Esophagus muscularis mucosa (tissue), 4 donors: ENCODE results near the gene PPARD. TPM values are rescaled to one million over a fixed set of nuclear protein-coding genes. Genes with fewer than 3 reads are reported as not detected.

Source experiments
- DNase-seq: peaks from one replicate; pipeline ENCODE4 v3.0.0-alpha.2; 2017; ENCODE audit errors: extremely low spot score
- H3K27ac ChIP-seq, 4 donors: fragments of 200-600 bp; sonication (generic); replicated peaks in 1 of 4; 1 replicate in 3 of 4; 2 replicates in 1 of 4; pipeline ENCODE4 v1.5.1; 2016 to 2019; ENCODE audit warnings: mild to moderate bottlenecking in 1 of 4
- H3K27me3 ChIP-seq, 4 donors: fragments of 200-600 bp; sonication (generic); one replicate each; pipeline versions ENCODE4 v1.5.1 to v1.6.0; 2016 to 2019
- H3K36me3 ChIP-seq, 4 donors: fragments of 200-600 bp; sonication (generic); one replicate each; pipeline ENCODE4 v1.5.1; 2016 to 2019
- H3K4me1 ChIP-seq, 4 donors: fragments of 200-600 bp; sonication (generic); one replicate each; pipeline ENCODE4 v1.5.1; 2016 to 2019
- H3K4me3 ChIP-seq, 4 donors: fragments of 200-600 bp; sonication (generic); 1 replicate in 2 of 4; 2 replicates in 2 of 4; pipeline ENCODE4 v1.5.1; 2016 to 2019; ENCODE audit warnings: mild to moderate bottlenecking in 4 of 4, moderate library complexity in 1 of 4
- H3K9me3 ChIP-seq, 4 donors: fragments of 200-600 bp; sonication (generic); 1 replicate in 3 of 4; 2 replicates in 1 of 4; pipeline ENCODE4 v1.5.1; 2016 to 2019
- EP300 ChIP-seq: sonication (generic); formaldehyde crosslinking; IDR thresholded peaks from one replicate; pipeline ENCODE4 v1.6.1; 2017; ENCODE audit warnings: antibody characterized with exemption
- POLR2A ChIP-seq: fragments of 450-650 bp; IDR thresholded peaks from one replicate; pipeline ENCODE4 v1.6.1; 2017; ENCODE audit warnings: antibody characterized with exemption, moderate library complexity, mild to moderate bottlenecking, low read depth
- POLR2AphosphoS5 ChIP-seq, 2 donors: sonication (generic); formaldehyde crosslinking; IDR thresholded peaks; one replicate each; pipeline ENCODE4 v1.6.1; 2017; ENCODE audit warnings: antibody characterized with exemption in 2 of 2
- WGBS: methylation state at CpG from one replicate; pipeline ENCODE4 v1.1.5; 2018; 5-methylcytosine and 5-hydroxymethylcytosine counted together
- intact Hi-C: fragments of 100-400 bp; cut with DNase I; formaldehyde crosslinking; loops from one replicate; pipeline ENCODE4 v1.15.1; 2023
- total RNA-seq, 4 donors: library from RNA; depleted of rRNA; stranded (reverse); fragments of >200 nt; gene quantifications; one replicate each; pipeline versions ENCODE4 v1.1.0 to v1.2.1, GENCODE V29; 2016
- TF ChIP-seq, protein P1 (sequence below), 3 experiments: fragments of 200-600 bp in 2 of 3; fragments of 450-650 bp in 1 of 3; sonication (generic) in 2 of 3; IDR thresholded peaks; one replicate each; pipeline ENCODE4 v1.5.1; 2017 to 2019; ENCODE audit warnings: antibody characterized with exemption in 3 of 3, mild to moderate bottlenecking in 2 of 3, moderate library complexity in 1 of 3

PPARD gene
- total RNA-seq, 4 donors from 2014 or later, result 10.8 to 22.4 (median 16.0) TPM

- no peak overlapping the region for H3K4me3 ChIP-seq
- H3K36me3 ChIP-seq, result peaks cover 12 to 97% (median 91%) of the 10 kb centered on the region in 4 donors
- peaks cover 12 to 55% (median 41%) of the 10 kb centered on the region in 4 donors for H3K4me1 ChIP-seq
- 97% methylated on average over 5 of the region's 14 CpGs for WGBS
- H3K9me3 ChIP-seq, result no peaks in the 10 kb centered on the region
- no peak for TF ChIP-seq POLR2A
- TF ChIP-seq EP300, result no peak
- no peak for TF ChIP-seq POLR2AphosphoS5 (IDR thresholded peaks at IDR 0.05)
- TF ChIP-seq, protein P1, sequence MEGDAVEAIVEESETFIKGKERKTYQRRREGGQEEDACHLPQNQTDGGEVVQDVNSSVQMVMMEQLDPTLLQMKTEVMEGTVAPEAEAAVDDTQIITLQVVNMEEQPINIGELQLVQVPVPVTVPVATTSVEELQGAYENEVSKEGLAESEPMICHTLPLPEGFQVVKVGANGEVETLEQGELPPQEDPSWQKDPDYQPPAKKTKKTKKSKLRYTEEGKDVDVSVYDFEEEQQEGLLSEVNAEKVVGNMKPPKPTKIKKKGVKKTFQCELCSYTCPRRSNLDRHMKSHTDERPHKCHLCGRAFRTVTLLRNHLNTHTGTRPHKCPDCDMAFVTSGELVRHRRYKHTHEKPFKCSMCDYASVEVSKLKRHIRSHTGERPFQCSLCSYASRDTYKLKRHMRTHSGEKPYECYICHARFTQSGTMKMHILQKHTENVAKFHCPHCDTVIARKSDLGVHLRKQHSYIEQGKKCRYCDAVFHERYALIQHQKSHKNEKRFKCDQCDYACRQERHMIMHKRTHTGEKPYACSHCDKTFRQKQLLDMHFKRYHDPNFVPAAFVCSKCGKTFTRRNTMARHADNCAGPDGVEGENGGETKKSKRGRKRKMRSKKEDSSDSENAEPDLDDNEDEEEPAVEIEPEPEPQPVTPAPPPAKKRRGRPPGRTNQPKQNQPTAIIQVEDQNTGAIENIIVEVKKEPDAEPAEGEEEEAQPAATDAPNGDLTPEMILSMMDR (IDR thresholded peaks at IDR 0.05), result no peak
- H3K27me3 ChIP-seq, result no peaks in the 10 kb centered on the region
- peak overlapping the region in 3 of 4 donors; percentile 24 to 91 (median 38) for H3K27ac ChIP-seq
- no peak for DNase-seq
- intact Hi-C loops, result no loop called here
Measured at GRCh38 chr6:35474131-35474941, 132.0 kb downstream of the PPARD start.

DNA sequence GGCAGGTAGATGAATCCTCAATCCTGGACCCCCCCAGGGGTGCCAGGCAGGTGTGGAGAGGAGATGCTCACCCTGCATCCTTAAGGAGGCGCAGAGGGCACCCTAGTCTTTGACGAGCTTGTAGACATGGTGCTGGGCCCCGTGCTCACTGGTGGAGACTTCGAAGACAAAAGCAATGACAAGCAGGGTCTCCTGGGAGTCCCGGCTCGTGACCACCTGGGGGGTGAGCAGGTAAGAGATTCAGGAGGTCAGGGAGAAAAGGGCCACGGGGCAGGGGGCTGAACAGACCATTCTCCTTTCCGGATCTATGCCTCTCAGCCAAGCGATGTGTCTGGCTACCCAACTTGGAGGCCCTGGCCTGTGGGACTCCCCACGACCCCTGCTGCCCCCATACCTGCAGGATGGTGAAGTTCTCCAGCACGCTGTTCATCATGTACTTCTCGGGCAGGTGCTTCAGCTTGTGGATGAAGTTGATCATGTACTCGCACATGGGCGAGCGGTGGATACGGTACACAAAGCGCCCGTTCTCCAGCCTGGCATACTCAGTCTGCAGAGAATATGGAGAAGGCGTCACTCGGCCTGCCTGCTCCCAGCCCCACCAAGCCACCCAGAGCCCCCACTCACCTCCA is 132.7 kb downstream of the PPARD start:
- Histone ChIP-seq H3K4me3 (no peak overlapping the region), H3K27ac (peak overlapping the region in 2 of 4 donors; percentile 10 to 38), H3K4me1 (peaks cover 6 to 47% (median 34%) of the 10 kb centered on the region in 4 donors), H3K9me3 (no peaks in the 10 kb centered on the region), H3K36me3 (peaks cover 12 to 100% (median 93%) of the 10 kb centered on the region in 4 donors), H3K27me3 (no peaks in the 10 kb centered on the region)
- intact Hi-C loops, result no loop called here
- WGBS, result 90% methylated on average over 18 of the region's 20 CpGs
- no peak for DNase-seq
- TF ChIP-seq EP300 (no peak), POLR2AphosphoS5 (IDR thresholded peaks at IDR 0.05) (no peak), POLR2A (no peak)
- TF ChIP-seq, protein P1 (IDR thresholded peaks at IDR 0.05), result no peak

- TF ChIP-seq POLR2A (no peak), POLR2AphosphoS5 (IDR thresholded peaks at IDR 0.05) (no peak), EP300 (no peak)
- TF ChIP-seq, protein P1 (IDR thresholded peaks at IDR 0.05), result no peak
- no peaks in the 10 kb centered on the region for H3K9me3 ChIP-seq
- H3K27me3 ChIP-seq, result no peaks in the 10 kb centered on the region
- no peak for DNase-seq
- H3K4me3 ChIP-seq, result no peak overlapping the region
- peaks cover 12 to 100% (median 92%) of the 10 kb centered on the region in 4 donors for H3K36me3 ChIP-seq
- intact Hi-C loops, result no loop called here
- H3K4me1 ChIP-seq, result peaks cover under 1 to 42% (median 28%) of the 10 kb centered on the region in 4 donors
- no peak overlapping the region for H3K27ac ChIP-seq
- WGBS, result no CpG with 5 or more reads among the region's 4 CpGs
Measured at GRCh38 chr6:35475573-35475972, 133.2 kb downstream of the PPARD start.

DNA sequence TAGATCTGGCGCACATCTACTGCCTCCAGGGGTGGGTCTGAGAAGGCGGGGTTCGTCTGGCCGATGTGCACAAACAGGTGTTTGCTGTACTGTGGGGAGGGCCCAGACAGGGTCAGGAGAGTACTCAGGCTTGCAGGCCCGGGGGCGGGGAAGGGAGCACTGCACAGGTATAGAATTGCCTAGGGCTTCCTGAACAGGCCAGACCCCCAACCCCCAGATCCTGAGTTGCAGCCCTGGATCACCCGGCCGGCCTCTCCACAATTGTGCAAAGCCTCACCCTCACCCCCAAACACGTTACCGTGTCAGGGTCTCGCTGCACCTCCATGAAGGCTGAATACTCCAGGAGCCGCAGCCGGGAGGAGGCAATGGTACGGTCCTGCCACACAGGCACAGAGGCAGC is 133.6 kb downstream of the PPARD start:
- intact Hi-C loops, result no loop called here
- no peak for DNase-seq
- peaks cover 12 to 100% (median 89%) of the 10 kb centered on the region in 4 donors for H3K36me3 ChIP-seq

More for the DNA sequence above, 133.6 kb downstream of the PPARD start:
- Histone ChIP-seq H3K27me3 (no peaks in the 10 kb centered on the region), H3K4me1 (peaks cover 0 to 38% (median 25%) of the 10 kb centered on the region in 4 donors), H3K4me3 (no peak overlapping the region), H3K9me3 (no peaks in the 10 kb centered on the region), H3K27ac (no peak overlapping the region)
- TF ChIP-seq POLR2A (no peak), EP300 (no peak), POLR2AphosphoS5 (IDR thresholded peaks at IDR 0.05) (no peak)
- TF ChIP-seq, protein P1 (IDR thresholded peaks at IDR 0.05), result no peak
- WGBS, result 83% methylated on average over 11 of the region's 14 CpGs
